ENCODE measurements around the gene NFRKB. TPM values are rescaled to one million over a fixed set of nuclear protein-coding genes. Genes with fewer than 3 reads are reported as not detected.

Gene NFRKB
- total RNA-seq, 2 donors from 2014 or later: 26.2 to 51.4 TPM

GRCh38 chr11:129938764-129939163 lies 43.4 kb upstream of the NFRKB start:
- Histone ChIP-seq H3K9me3 (no peaks in the 10 kb centered on the region), H3K27me3 (replicated peaks; ENCODE audit: insufficient read depth) (no peaks in the 10 kb centered on the region), H3K4me3 (no peak overlapping the region), H3K36me3 (no peaks in the 10 kb centered on the region), H3K4me1 (replicated peaks) (no peaks in the 10 kb centered on the region), H3K27ac (no peak overlapping the region)
- WGBS: 87% methylated on average over 5 of the region's 5 CpGs
- TF ChIP-seq POLR2AphosphoS5 (IDR thresholded peaks at IDR 0.05) (no peak), POLR2A (IDR thresholded peaks at IDR 0.05) (no peak), CTCF (IDR thresholded peaks at IDR 0.05) (no peak)
- intact Hi-C loops (cut with DNase I): no loop called here
- DNase-seq (ENCODE audit: low spot score): no peak

- Histone ChIP-seq H3K9me3 (no peaks in the 10 kb centered on the region), H3K27ac (no peak overlapping the region), H3K27me3 (replicated peaks; ENCODE audit: insufficient read depth) (no peaks in the 10 kb centered on the region), H3K36me3 (no peaks in the 10 kb centered on the region), H3K4me1 (replicated peaks) (no peaks in the 10 kb centered on the region), H3K4me3 (no peak overlapping the region)
- no peak for DNase-seq (ENCODE audit: low spot score)
- TF ChIP-seq POLR2AphosphoS5 (IDR thresholded peaks at IDR 0.05): no peak
- no peak for TF ChIP-seq POLR2A (IDR thresholded peaks at IDR 0.05)
- no peak for TF ChIP-seq CTCF (IDR thresholded peaks at IDR 0.05)
- 93% methylated on average over 4 of the region's 4 CpGs for WGBS
- intact Hi-C loops (cut with DNase I): no loop called here
Observed at GRCh38 chr11:129937592-129938238, 42.3 kb upstream of the NFRKB start.

DNA sequence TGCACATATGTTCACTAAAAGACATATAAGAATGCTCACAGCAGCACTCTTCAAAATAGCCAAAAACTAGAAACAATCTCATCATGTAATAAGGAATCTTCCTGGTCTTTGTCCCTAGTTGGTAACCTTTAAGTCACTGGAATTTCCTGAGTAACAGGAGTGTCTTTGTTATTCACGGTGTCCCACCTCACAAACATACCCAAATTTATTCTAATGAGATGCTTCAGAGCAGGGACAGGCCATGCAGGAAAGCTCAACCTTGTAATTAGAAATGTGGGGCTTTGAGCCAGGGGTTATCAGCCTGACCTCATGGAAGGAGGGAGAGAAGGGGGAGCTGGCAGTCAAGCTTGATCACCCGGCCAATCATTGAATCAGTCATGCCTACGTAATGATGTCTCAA lies 40.3 kb upstream of the NFRKB start:
- intact Hi-C loops (cut with DNase I): no loop called here
- Histone ChIP-seq H3K36me3 (no peaks in the 10 kb centered on the region), H3K27ac (no peak overlapping the region), H3K27me3 (replicated peaks; ENCODE audit: insufficient read depth) (no peaks in the 10 kb centered on the region), H3K4me1 (replicated peaks) (no peaks in the 10 kb centered on the region), H3K4me3 (no peak overlapping the region), H3K9me3 (no peaks in the 10 kb centered on the region)
- TF ChIP-seq POLR2AphosphoS5 (IDR thresholded peaks at IDR 0.05) (no peak), CTCF (IDR thresholded peaks at IDR 0.05) (no peak), POLR2A (IDR thresholded peaks at IDR 0.05) (no peak)
- WGBS: 89% methylated on average over 3 of the region's 3 CpGs
- DNase-seq (ENCODE audit: low spot score): no peak

- H3K9me3 ChIP-seq: no peaks in the 10 kb centered on the region
- TF ChIP-seq POLR2AphosphoS5 (IDR thresholded peaks at IDR 0.05): no peak
- TF ChIP-seq CTCF (IDR thresholded peaks at IDR 0.05): no peak
- no peak for TF ChIP-seq POLR2A (IDR thresholded peaks at IDR 0.05)
- 70% methylated on average over 9 of the region's 9 CpGs for WGBS
- H3K27me3 ChIP-seq (replicated peaks; ENCODE audit: insufficient read depth): no peaks in the 10 kb centered on the region
- H3K4me1 ChIP-seq (replicated peaks): no peaks in the 10 kb centered on the region
- no peak overlapping the region for H3K4me3 ChIP-seq
- no peak overlapping the region for H3K27ac ChIP-seq
- intact Hi-C loops (cut with DNase I): loop anchor here (5.0 kb wide), 1 partner anchor 68 kb away; the partner anchor contains the start of gene PRDM10
- no peak for DNase-seq (ENCODE audit: low spot score)
- no peaks in the 10 kb centered on the region for H3K36me3 ChIP-seq
Observed at GRCh38 chr11:129933891-129934290, 38.5 kb upstream of the NFRKB start.

DNA sequence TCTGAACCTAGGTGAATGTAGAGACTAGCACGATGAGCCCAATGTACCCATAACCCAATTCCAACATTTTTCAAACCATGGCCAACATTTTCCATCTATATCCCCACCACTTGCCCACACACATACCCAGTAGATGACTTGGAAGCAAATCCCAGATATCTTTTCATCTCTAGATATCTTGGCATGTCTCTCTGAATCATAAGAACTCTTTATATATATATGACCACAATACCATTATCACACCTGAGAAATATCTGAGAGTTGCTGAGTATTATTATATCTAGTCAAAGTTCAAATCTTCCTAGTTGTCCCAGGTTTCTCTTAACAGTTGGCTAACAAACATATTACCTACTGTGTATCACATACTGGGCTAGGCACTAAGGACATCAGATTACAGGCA lies 37.9 kb upstream of the NFRKB start:
- H3K4me1 ChIP-seq (replicated peaks): no peaks in the 10 kb centered on the region
- WGBS: 87% methylated on average over 1 of the region's 1 CpG
- no peak for DNase-seq (ENCODE audit: low spot score)
- no peaks in the 10 kb centered on the region for H3K9me3 ChIP-seq
- H3K27ac ChIP-seq: no peak overlapping the region
- TF ChIP-seq POLR2AphosphoS5 (IDR thresholded peaks at IDR 0.05): no peak
- no peak for TF ChIP-seq CTCF (IDR thresholded peaks at IDR 0.05)
- TF ChIP-seq POLR2A (IDR thresholded peaks at IDR 0.05): no peak
- no peaks in the 10 kb centered on the region for H3K36me3 ChIP-seq
- H3K27me3 ChIP-seq (replicated peaks; ENCODE audit: insufficient read depth): no peaks in the 10 kb centered on the region
- intact Hi-C loops (cut with DNase I): loop anchor here (5.0 kb wide), 1 partner anchor 69 kb away; the partner anchor contains the start of gene PRDM10
- no peak overlapping the region for H3K4me3 ChIP-seq

Data from prostate gland (tissue), 2 donors.